Myometrial cell (primary cell): ENCODE data around the gene FBXW7. TPM values are rescaled to one million over a fixed set of nuclear protein-coding genes. Genes with fewer than 3 reads are reported as not detected.

Experiments used
- total RNA-seq: library from RNA; depleted of rRNA; stranded (reverse); fragments of >200 nt; gene quantifications from 2 replicates; pipeline ENCODE4 v1.2.3, GENCODE V29; 2015

FBXW7 gene
- total RNA-seq, result 10.5 and 16.1 TPM in 2 replicates

GRCh38 chr4:152535903-152536544 lies at the start of gene FBXW7:
TSS of gene FBXW7 (minus strand) at chr4:152536092. CDS start at chr4:152411803, 124,289 bp downstream.

Other genes starting within 250 kb of the FBXW7 start
- gene TMEM154, start 143.9 kb upstream of the FBXW7 start, total RNA-seq, result 18.7 and 22.2 TPM in 2 replicates
- 0.18 TPM in 1 of 2 replicates, not detected in the other for gene TIGD4, start 243.6 kb upstream of the FBXW7 start, total RNA-seq
- 38.3 TPM in 2 replicates for gene ARFIP1, start 243.9 kb upstream of the FBXW7 start, total RNA-seq